ENCODE results near the gene ATG7.

ATG7 gene

DNA sequence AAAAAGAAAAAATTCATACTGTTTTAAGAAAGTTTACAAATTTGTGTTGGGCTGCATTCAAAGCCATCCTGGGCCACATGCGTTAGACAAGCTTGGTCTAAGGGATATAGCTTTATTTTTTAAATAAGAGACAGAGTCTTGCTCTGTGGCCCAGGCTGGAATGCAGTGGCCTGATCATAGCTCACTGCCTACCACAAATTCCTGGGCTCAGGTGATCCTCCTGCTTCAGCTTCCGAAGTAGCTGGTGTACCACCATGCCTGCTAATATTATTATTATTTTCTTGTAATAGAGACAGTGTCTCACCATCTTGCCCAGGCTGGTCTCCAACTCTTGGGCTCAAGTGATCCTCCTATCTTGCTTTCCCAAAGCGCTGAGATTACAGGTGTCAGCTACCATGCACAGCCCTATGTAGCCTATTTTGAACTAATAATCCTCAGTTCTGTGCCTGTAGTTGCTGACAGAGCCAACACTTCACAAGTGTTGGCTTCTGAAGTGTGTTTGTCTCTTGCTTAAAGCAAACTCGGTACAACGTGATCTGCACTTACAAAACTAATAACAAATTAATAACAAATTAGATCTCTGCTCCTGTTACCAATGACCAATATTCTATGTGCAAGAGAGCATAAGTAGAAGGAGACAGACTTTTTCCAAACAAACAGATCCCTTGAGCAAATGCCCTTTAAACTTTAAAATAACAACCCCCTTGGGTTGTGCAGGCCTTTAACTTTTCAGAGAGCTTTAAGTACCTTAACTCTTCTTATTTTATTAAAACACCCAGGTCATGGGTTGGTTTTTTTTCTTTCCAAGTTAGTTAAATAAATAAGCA is 236.4 kb downstream of the ATG7 start:
- no peak for TF ChIP-seq EZH2phosphoT487 (IDR thresholded peaks at IDR 0.05; ENCODE audit: low read length)
- TF ChIP-seq EZH2 (optimal IDR thresholded peaks at IDR 0.05; ENCODE audit: low read depth, low read length) = no peak
- TF ChIP-seq, protein P1, sequence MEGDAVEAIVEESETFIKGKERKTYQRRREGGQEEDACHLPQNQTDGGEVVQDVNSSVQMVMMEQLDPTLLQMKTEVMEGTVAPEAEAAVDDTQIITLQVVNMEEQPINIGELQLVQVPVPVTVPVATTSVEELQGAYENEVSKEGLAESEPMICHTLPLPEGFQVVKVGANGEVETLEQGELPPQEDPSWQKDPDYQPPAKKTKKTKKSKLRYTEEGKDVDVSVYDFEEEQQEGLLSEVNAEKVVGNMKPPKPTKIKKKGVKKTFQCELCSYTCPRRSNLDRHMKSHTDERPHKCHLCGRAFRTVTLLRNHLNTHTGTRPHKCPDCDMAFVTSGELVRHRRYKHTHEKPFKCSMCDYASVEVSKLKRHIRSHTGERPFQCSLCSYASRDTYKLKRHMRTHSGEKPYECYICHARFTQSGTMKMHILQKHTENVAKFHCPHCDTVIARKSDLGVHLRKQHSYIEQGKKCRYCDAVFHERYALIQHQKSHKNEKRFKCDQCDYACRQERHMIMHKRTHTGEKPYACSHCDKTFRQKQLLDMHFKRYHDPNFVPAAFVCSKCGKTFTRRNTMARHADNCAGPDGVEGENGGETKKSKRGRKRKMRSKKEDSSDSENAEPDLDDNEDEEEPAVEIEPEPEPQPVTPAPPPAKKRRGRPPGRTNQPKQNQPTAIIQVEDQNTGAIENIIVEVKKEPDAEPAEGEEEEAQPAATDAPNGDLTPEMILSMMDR (IDR thresholded peaks at IDR 0.05; ENCODE audit: low read length) = no peak
- H4K20me1 ChIP-seq (ENCODE audit: insufficient read depth, low read length) = no peaks in the 10 kb centered on the region
- no peaks in the 10 kb centered on the region for H3K9me3 ChIP-seq (replicated peaks; ENCODE audit: insufficient read depth, low read length)
- H3K4me2 ChIP-seq (ENCODE audit: low read depth, low read length) = no peak overlapping the region
- H3K79me2 ChIP-seq (ENCODE audit: low read length) = no peaks in the 10 kb centered on the region
- no peaks in the 10 kb centered on the region for H3K9me2 ChIP-seq (replicated peaks; ENCODE audit: insufficient read depth, low read length)
- DNase-seq = no peak
- no peak overlapping the region for H3K9ac ChIP-seq (ENCODE audit: low read length)
- no peak overlapping the region for H3K4me3 ChIP-seq (ENCODE audit: low read length)
- no peaks in the 10 kb centered on the region for H3K27me3 ChIP-seq (replicated peaks; ENCODE audit: insufficient read depth, low read length)
- H3K36me3 ChIP-seq (replicated peaks; ENCODE audit: insufficient read depth, low read length) = no peaks in the 10 kb centered on the region
- no peak overlapping the region for H3K27ac ChIP-seq (ENCODE audit: low read length)
- H3F3A ChIP-seq (ENCODE audit: insufficient read depth, low read length) = no peaks in the 10 kb centered on the region
- no peaks in the 10 kb centered on the region for H3K4me1 ChIP-seq (ENCODE audit: low read length)
- H2AFZ ChIP-seq (ENCODE audit: low read length) = no peak overlapping the region

DNA sequence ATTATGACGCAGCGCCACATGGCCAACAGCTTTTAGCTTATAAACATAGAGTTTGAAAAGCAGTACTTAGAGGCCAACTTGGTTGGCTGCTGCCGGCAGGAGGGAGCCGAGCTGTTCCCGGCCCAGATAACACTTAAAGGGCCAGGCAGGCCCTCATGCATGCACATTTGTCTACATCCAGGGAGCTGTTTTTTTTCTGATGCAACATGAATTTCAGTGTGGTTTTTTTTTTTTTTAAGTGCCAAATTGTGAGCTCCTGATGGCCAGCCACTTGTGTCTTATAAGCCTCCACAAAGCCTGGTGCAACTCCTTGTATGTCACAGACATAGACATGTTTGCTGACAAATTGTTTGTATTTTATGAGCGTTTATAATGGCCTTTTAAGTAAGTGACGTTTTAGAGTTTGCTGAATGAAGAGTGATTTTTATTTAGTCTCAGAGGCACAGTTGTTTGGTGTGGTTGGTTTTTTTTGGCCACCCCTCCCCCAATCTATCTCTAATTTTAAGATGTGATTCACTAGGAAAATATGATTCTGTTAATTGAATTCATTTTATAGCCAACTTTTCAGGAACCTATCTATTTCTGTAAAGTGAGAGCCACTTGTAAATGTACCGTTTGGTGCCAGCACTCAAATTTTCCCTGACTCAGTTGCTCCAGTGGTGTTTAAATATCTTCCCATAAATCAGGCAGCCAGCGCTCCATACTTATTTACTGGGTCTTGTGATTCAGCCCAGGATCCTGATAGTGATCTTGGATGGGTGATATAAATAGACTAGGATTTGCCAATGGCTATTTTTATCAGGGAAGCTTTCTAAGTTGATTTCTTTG is 237.2 kb downstream of the ATG7 start:
- no peak overlapping the region for H2AFZ ChIP-seq (ENCODE audit: low read length)
- H3K4me2 ChIP-seq (ENCODE audit: low read depth, low read length) = no peak overlapping the region
- H3K9me2 ChIP-seq (replicated peaks; ENCODE audit: insufficient read depth, low read length) = no peaks in the 10 kb centered on the region
- DNase-seq = no peak
- no peaks in the 10 kb centered on the region for H3K36me3 ChIP-seq (replicated peaks; ENCODE audit: insufficient read depth, low read length)
- no peaks in the 10 kb centered on the region for H4K20me1 ChIP-seq (ENCODE audit: insufficient read depth, low read length)
- no peak for TF ChIP-seq EZH2 (optimal IDR thresholded peaks at IDR 0.05; ENCODE audit: low read depth, low read length)
- TF ChIP-seq EZH2phosphoT487 (IDR thresholded peaks at IDR 0.05; ENCODE audit: low read length) = no peak
- TF ChIP-seq, protein P1 (IDR thresholded peaks at IDR 0.05; ENCODE audit: low read length) = no peak
- no peaks in the 10 kb centered on the region for H3F3A ChIP-seq (ENCODE audit: insufficient read depth, low read length)
- H3K9ac ChIP-seq (ENCODE audit: low read length) = no peak overlapping the region
- no peaks in the 10 kb centered on the region for H3K79me2 ChIP-seq (ENCODE audit: low read length)
- no peaks in the 10 kb centered on the region for H3K4me1 ChIP-seq (ENCODE audit: low read length)
- no peaks in the 10 kb centered on the region for H3K9me3 ChIP-seq (replicated peaks; ENCODE audit: insufficient read depth, low read length)
- H3K27ac ChIP-seq (ENCODE audit: low read length) = no peak overlapping the region
- H3K4me3 ChIP-seq (ENCODE audit: low read length) = no peak overlapping the region
- H3K27me3 ChIP-seq (replicated peaks; ENCODE audit: insufficient read depth, low read length) = no peaks in the 10 kb centered on the region

DNA sequence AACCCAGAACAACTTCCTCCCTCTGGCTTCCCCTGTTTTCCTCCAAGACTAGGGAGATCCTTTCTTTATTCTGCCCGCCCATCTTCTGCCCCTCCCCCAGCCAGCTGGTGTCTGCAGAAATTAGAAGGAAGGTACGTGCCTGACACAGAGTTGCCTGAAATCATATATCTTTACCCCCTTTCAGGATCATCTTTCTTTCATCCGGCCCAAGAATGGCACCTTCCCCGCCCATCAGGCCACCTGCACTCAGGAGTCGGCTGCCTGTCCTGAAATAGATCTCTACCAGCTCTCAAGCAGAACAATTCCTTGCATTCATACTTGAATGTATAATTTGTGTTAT is 237.8 kb downstream of the ATG7 start:
- Histone ChIP-seq H3K4me3 (ENCODE audit: low read length) (no peak overlapping the region), H3K4me1 (ENCODE audit: low read length) (no peaks in the 10 kb centered on the region), H3K27ac (ENCODE audit: low read length) (no peak overlapping the region), H3K79me2 (ENCODE audit: low read length) (no peaks in the 10 kb centered on the region), H3F3A (ENCODE audit: insufficient read depth, low read length) (no peaks in the 10 kb centered on the region), H3K9me3 (replicated peaks; ENCODE audit: insufficient read depth, low read length) (no peaks in the 10 kb centered on the region), H3K27me3 (replicated peaks; ENCODE audit: insufficient read depth, low read length) (no peaks in the 10 kb centered on the region), H3K4me2 (ENCODE audit: low read depth, low read length) (no peak overlapping the region), H3K36me3 (replicated peaks; ENCODE audit: insufficient read depth, low read length) (no peaks in the 10 kb centered on the region), H2AFZ (ENCODE audit: low read length) (no peak overlapping the region), H3K9ac (ENCODE audit: low read length) (no peak overlapping the region), H3K9me2 (replicated peaks; ENCODE audit: insufficient read depth, low read length) (no peaks in the 10 kb centered on the region), H4K20me1 (ENCODE audit: insufficient read depth, low read length) (no peaks in the 10 kb centered on the region)
- TF ChIP-seq EZH2 (optimal IDR thresholded peaks at IDR 0.05; ENCODE audit: low read depth, low read length) = no peak
- TF ChIP-seq EZH2phosphoT487 (IDR thresholded peaks at IDR 0.05; ENCODE audit: low read length) = no peak
- TF ChIP-seq, protein P1 (IDR thresholded peaks at IDR 0.05; ENCODE audit: low read length) = no peak
- DNase-seq = no peak

Measured in MM.1S (cell line).